T-helper 1 cell (primary cell): Measurements from ENCODE around the gene TPPP.

Experiments used
- DNase-seq, 5 donors: peaks; one replicate each; pipeline ENCODE4 v3.0.0-alpha.2; 2012 to 2020

The TPPP gene

DNA sequence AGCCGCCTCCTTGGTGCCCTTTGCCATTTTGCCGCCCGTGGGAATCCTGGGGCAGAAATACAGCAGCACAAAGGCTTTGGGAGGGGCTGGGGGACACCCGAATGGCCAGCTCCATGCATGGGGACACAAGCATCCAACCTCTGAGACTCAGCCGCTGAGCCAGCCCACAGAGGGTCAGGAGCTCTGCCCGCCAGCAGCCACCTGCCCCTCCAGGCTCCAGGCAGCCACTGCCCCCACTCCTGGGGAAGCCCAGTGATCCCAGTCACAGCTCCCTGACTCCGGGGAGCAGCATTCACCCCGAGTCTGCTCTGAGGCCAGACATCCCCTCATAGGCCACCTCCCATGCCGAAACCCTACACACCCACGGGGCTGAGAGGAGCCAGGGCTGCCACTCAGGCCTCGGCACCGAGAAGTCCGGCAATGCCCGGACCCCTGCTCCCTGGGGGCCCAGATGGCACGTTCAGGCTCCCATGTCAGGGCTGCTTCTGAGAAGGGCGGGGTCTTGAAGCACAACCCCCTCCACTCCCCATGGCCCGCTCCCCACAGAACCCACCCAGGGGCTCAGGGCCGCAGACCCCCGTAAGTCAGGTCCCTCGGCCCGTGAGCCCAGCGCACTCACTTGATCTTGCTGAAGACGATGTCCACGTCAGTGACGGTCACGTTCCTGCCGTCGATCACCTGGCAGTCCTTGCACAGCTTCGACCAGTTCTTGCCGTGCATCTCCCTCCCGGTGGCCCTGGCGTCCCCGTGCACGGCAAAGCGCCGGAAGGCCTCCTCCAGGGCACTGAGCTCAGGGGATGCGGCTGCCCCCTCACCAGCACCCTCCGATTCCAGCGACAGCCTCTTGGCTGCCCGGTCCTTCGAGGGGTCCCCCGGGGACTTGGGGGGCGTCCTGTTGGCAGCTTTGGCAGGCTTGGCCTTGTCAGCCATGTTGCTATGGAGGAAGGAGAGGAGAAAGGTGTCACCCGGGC is 15.7 kb downstream of the TPPP start:
- no peak for DNase-seq

DNA sequence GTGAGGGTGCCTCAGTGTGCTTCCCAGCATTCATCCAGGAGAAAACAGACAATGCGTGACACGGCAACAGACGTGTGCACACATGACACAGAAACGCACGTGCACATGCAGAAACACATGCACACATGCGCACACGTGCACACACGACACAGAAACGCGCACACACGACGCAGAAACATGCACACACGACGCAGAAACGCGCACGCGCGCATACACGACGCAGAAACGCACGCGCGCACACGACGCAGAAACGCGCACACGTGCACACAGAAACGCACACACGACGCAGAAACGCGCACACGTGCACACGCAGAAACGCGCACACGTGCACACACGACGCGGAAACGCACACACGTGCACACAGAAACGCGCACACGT is 16.5 kb downstream of the TPPP start:
- DNase-seq = no peak

DNA sequence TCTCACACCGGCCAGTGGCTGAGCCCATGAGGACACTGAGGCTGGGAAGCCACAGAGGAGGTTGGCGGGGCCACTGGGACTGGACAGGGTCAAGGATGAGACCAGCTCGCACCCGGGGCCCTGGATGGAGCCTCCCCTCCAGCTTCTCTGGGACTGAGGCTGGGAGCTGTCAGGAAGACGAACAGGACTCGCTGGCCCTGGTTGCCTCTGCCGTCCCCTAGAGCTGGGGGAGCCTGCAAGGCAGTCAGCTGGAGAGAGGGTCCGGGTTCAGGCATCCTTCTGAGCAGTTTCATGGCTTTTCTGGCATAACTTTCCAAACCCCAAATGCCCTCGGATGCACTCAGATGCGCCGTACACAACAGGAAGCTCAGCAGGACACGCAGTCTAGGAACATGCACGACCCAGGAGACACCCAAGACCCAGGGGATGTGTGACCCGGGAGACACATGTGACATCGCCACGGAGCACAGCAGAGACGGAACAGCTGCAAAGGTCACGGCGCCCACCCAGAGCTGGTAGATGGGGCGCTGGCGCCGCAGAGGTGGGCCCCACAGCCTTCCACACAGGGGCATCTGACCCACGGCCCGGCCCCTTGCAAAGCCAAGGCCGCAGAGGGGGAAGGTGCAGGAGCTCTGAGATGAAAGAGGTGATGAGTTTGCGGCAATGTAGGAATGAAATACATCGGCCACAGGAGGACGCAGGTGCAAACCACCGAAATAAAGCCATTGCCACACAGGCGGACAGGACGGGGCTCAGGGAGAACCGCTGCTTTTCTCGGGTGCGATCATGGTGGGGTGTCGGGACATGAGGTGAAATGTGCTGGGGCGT is 17.1 kb downstream of the TPPP start:
- peak in 1 of 5 donors; percentile 12 for DNase-seq

DNA sequence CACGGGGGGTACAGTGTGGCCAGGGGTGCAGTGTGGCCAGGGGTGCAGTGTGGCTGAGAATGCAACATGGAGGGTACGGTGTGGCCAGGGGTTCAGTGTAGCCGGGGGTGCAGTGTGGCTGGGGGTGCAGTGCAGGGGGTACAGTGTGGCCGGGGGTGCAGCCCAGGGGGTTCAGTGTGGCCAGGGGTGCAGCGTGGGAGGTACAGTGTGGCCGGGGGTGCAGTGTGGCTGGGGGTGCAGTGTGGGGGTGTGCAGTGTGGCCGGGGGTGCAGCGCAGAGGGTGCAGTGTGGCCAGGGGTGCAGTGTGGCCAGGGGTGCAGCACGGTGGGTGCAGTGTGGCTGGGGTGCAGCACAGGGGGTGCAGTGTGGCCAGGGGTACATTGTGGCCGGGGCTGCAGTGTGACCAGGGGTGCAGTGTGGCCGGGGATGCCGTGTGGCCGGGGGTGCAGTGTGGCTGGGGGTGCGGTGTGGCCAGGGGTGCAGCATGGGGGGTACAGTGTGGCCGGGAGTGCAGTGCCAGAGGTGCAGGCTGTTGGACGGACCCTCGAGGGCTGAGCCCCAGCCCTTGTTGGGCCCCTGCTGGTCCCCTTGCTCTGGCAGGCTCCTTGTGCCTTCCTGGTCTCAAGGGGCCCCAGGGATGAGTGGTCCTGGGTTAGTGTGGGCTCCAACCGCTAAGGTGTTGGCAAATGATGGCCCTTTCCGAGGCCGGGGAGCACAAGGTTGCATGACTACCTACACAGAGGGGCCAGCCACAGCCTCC is 17.9 kb downstream of the TPPP start:
- DNase-seq = no peak

DNA sequence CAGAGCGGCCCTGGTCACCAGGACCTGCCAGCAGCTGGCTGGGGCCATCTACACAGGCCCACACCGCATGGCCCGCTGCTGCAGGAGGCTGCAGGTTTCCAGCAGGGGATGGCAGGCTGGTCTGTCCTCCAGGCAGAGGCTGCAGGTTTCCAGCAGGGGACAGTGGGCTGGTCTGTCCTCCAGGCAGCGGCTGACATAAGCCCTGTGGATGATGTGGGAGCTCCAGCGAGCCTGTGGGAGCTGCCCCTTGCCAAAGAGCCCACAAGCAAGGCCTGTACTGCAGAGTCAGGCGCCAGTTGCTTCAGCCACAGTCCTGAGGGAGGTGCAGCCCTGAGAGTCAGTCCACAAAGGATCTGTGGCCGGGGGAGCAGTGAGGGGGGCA is 18.5 kb downstream of the TPPP start:
- no peak for DNase-seq

DNA sequence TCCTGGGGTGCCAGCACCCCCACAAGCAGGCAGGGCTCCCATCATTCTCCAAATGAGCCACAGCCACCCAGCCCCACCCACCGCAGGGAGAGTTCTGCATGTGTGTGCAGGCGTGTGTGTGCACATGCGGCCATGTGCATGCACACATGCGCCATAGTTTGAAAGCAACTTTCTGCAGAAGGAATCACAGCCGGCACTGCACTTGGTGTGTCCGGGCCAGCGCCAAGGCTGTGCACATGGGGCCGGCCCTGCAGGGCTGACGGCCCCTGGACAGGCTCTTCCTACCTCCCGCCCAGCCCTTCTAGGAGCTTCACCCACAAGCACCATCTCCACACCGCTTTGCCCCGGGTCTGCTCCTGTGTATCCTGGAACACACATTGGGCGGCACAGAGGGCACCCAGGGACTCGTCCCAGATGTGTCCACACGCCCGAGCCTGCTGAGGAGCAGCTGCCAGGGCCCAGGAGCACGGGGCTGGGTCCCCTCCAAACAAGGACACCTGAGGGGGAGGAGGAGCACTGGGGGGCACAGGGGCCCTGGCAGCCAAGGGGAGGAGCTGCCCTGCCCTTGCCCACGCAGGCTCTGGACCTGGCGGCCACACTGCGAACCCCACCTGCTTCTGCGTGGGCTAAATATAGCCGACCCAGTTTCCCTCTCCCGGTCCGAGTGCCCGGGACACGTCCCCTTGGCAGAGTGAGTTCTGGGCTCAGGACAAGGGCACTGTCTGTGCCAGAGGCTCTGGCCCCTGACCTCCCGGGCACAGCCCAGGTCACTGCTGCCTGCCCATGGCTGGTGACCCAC is 19.1 kb downstream of the TPPP start:
- peak in 1 of 5 donors; percentile 13 for DNase-seq

DNA sequence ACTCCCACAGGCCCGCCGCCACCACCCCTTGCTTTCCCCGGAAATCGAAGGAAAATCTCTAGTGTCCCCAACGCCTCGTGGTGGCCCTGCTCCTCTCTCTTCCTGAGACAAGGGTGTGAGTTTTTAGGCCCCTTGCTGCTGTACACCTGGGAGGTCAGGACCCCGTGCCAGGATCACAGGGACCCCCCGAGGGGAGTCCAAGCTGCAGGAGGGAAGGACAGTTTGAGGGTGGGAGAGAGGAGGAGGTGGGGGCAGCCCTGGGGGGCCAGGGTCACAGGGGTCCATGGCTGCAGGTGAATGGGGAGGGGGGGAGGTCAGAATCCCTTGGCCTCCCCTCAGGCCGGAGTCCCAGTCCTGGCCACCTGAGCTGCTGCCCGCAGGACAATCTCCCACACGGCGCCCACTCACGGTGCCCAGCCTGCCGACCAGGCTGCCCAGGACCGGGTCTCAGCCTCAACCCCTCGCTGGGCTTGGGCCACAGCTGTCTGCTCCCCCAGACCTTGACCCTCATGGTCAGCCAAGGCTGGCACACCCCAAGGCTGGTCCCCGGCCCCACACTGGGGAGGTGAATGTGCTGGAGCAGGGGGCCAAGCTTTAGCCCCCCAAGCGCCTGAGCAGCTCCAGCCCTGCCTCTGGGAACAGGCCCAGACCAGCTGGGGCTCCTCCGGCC is 19.9 kb downstream of the TPPP start:
- DNase-seq = peak in 1 of 5 donors; percentile 12

DNA sequence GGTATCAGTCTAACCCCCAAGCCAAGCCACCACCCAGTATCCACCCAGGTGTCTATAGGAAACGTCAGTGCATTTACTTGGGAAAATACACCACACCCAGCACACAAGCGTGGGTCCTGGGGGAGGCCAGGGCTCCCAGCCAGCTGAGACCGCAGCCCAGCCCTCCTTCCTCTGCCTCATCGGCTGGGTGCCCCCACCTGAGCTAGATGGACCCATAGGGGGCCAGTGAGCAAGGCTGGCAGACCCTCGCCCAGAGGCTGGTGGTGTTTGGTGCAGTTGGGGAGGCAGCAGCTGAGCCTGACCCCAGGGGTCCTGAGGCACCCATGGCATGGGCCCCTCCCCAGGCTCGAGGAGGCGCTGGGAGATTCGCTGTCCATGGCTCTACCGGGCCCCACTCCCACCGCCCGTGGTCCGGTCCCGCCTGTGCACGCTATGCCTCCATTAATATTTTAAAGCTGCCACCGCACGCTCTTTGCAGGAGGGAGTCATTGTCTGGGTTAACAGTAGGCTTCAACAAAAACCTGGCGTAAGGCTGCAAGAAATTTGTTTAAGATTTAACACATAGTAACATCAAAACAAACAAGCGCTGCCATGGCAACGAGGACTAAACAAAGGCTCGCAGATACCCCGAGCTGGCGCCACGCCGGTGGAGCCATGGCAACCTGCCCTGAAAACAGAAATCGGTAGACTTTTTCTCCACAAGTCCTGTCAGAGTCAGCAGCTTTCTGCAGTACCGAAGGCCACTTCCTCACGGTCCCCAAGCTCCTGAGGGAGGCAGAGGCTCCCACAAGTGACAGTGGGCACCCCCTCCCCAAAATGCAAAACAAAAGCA is 20.6 kb downstream of the TPPP start:
- DNase-seq = peak; percentile 33 to 87 (median 83)

DNA sequence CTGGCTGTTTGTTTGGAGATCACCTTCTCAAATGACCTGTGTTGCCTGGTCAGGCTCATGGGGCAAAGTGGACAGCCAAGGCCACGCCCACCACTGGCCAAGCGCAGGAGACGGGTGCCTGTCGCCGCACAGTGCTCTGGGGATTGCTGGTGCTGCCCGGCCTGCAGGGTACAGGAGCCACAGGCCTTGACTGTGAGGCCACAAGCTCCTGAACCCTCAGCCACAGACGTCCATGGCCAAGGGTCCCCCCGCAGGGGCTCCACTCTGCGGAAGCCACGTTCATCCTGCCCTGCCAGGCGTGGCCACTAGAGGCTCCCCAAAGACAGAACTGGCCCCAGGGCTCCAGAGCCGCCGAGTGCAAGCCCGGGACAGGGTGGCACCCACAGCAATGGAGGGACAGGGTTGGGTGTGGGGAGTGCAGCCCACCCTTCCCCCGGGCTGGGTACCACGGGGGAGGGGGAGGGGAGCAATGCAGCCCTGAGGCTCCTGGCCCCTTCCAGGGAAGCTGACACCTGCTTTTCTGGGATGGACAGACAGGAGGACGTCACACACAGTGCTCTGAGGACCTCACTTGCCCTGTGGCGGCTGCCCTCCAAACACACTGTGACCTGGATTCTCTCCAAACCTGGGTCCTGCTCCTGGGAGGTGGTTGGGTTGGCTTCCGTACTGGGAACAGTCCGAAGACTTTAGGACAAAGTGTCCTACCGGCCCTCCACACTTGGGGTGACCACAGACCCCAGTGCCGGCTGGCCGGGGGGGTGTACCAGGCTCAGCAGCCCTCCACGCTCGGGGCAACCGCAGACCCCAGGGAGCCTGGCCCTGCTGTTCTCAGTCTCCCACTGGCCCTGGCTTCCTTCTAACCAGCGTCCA is 21.5 kb downstream of the TPPP start:
- peak; percentile 37 to 64 (median 60) for DNase-seq

DNA sequence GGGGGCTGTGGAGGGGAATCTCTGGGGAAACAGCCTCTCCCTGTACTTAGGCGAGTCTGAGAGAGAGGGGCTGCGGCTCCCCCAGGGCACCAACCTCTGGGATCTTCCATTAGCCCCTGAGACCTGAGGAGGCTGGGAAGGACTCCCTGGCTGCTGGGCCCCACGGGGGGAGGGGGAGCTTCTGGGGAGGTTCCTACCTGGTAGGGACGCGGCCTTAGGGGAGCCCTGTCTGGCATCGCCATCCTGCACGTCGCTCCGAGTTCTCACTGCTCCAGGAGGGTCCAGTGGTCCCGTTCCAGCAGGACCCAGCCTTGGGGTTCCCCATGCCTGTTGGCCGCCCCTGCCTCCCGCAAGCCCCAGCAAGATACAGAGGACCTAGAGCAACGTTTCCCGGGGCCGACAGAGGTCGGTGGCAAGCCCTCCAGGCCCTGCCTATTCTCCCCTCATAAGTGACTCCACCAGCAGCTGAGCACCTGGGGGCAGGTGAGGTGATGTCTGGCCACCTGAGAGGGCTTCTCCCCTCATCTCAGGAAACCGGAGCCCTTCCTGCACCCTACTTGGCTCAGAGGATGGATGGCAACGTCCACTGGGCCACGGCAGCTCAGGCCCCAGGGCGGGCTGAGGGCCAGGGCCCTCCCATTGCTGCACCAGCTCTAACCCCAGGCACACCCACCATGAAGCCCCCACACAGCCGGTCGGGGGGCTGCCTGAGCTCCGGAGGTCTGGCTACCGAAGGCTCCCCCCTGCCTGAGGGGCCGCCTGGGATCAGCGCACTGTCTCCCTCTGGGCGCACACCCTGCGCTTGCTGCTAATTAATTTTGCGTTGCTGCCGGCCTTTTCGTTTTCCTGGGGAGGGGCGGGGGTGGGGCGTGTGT is 22.5 kb downstream of the TPPP start:
- no peak for DNase-seq

DNA sequence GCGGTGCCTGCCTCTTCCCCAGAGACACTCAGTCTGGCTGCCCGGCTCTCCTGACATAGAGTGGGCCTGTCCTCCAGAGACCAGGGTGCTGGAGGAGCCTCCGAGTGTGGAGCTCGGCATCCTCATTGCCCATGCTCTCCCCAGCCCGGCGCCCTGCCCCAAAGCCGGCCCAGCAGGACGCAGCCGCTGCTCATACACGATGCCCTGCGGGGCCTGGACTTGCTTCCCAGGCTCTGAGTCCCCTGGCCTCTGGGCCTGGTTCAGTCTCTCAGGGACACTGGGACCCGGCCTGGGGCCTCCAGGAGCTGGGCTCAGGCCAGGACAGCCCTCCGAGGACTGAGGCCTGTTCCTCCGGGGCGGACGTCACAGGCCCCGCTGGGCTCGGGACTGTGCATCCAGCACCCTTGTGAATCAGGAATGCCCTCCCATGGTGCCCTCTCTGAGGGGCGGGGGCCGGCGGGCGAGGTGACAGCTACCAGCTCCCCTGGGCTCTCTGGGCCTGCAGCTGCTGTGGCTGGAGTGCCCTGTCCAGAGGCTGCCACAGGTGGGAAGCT is 23.2 kb downstream of the TPPP start:
- peak in 1 of 5 donors; percentile 12 for DNase-seq

DNA sequence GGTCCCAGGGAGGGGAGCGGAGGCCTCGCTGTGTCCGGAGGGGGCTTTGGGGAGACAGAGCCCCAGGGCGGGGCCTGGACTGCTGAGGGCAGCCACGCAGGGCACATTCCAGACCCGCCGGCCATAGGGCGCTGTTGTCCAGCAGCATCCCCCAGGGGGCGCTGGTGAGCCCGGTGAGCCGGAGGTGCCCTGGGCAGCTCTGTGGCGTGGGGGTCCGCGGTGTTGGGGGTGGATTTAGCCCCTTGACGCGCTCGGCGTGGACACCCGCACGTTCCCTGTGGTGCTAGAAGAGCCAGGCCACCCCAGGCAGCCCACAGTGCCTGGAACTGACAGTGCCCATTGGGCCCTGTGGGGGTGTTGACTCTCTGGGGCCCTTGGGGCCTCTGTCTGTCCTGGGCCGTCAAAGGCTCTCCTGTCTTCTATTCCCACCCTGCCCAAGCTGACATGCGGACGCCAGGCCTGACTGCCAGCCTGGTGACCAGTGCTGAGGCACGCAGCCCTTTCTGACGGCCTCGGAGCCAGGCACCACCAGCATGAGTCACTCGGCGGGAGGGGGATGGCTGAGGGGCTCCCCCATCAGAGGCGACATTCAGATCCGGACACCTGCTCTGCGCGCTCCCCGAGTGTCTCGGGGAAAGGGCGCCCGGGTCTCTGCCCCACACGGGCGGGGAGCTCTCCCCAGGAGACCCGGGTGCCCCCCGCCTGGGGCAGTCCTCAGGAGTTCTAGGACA is 23.9 kb downstream of the TPPP start:
- DNase-seq = peak in 3 of 5 donors; percentile 18 to 45 (median 42)

DNA sequence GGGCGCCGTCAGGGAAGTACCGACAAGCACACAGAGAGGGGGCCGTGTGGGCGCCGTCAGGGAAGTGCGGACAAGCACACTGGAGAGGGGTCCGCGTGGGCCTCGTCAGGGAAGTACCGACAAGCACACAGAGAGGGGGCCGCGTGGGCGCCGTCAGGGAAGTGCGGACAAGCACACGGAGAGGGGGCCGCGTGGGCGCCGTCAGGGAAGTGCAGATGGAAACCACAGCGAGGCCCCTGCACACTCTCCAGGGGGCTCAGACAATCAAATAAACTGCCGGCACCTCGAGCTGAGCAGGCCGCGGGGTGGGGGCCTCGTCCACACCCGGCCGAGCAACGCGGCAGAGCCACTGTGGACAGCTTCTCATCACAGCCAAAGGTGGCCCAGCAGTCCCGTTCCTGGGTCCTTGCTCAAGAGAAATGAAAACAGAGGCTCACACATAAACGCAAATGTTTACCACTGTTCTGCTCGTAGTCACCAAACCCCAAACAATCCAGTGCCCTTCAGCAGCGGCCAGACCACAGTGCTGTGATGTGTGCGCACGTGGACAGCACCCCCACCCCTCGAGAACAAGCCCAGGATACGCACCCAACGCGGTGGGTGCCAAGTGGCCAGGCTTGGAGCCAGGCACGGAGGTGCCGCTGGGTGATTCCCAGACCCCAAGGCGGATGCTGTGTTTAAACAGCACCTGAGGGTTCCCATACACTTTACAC is 24.7 kb downstream of the TPPP start:
- no peak for DNase-seq

DNA sequence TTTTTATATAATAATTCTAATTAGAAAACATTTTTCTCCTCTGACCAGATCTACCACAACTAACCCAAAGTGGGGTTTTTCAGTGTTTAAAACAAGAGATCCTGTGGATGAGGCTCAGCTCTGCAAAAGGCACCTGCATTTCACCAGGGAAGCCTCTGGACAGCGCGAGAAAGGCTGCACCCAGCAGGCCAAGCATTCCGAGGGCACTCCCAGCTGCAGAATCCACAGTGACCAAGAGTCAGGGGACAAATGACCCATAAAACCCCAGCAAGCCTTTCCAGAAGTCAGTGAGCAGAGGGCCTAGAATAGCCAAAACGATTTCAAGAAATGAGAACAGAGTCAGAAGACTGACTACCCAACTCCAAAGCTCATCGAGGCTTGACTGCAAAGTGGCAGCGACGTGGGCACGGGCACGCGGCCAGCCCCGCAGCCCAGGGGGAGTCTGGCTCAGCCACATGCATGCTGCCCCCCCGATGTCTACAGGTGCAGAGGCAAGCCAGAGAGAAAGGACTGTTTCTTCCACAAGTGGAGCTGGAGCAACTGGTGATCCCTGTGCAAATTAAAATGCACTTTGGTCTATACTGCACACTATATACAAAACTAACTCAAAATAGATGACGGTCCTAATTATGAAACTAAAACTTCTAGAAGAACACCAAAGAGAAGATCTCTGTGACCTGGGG is 26.2 kb downstream of the TPPP start:
- DNase-seq = no peak

DNA sequence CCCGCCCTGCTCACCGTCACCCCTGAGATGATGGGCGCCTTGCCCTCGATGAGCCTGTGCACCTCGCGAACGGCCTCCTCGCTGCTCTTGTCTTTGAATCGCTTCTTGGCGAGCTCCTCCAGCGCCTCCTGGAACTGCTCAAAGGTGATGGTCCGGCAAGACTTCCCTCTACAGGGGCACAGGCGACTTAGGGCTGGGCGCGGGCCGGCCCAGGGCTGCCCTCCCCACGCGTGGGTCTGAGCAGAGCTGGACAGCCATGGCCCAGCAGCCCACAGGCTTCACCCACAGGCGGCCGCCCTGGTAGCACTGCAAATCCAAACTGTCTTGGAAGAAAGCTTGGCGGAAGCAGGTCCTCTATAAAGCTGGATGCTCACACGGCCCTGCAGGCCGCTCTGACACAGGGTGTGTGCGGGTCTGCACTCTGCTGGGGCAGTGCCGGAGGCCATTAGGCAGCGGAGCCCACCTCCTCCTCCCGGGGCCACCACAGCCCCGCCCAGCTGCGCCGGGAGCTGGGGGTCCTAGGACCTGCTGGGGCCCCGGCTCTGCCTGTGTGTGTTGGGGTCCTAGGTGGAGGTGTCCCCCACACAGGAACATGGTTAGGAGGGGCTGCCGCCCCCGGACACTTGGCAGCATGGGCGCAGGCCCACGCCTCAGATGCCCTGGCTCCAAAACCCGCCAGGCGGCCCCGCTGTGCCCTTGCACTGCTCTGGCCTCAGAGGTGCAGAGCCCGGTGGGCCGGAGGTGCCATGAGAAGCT is 27.0 kb downstream of the TPPP start:
- no peak for DNase-seq
